ENCODE data around the gene CCNK. TPM values are rescaled to one million over a fixed set of nuclear protein-coding genes. Genes with fewer than 3 reads are reported as not detected.

CCNK gene
- total and polyA plus RNA-seq, 10 of the 15 experiments (the other 5 are each of a cell fraction or from before 2014, with no cell fraction given) = 10.8 to 88.0 (median 22.5) TPM

- TF ChIP-seq RAD21 (IDR thresholded peaks at IDR 0.05; ENCODE audit: insufficient read depth, low read depth, low read length) = no peak
- no peak for TF ChIP-seq NFYA (IDR thresholded peaks at IDR 0.05; ENCODE audit: borderline replicate concordance, low read depth, low read length)
These were observed 29.4 kb downstream of the CCNK start (continued) for GRCh38 chr14:99510556-99511139.

- no TSS peak for BruUV-seq (replicated peaks)
- H3K4me2 ChIP-seq (ENCODE audit: control insufficient read depth, insufficient read depth) = no peak overlapping the region
- ATAC-seq = no peak
- no peak overlapping the region for H3K4me3 ChIP-seq
- H3K27me3 ChIP-seq (replicated peaks in 1 of 2; ENCODE audit: control insufficient read depth in 2 of 2, insufficient read depth in 2 of 2, low read length in 1 of 2) = no peaks in the 10 kb centered on the region
- H4K20me1 ChIP-seq (ENCODE audit: control insufficient read depth, insufficient read depth) = no peaks in the 10 kb centered on the region
- no peaks in the 10 kb centered on the region for H3K79me2 ChIP-seq (ENCODE audit: control insufficient read depth, insufficient read depth, low read length)
- intact Hi-C loops (cut with micrococcal nuclease; ENCODE audit: unreplicated experiment) (no loop called here), in situ Hi-C loops (cut with MboI) (no loop called here)
- 92% methylated on average over 12 of the region's 12 CpGs for WGBS (ENCODE audit: insufficient coverage, insufficient replicate concordance, low lambda C conversion rate, missing lambda C conversion rate)
- no peak for DNase-seq (ENCODE audit: low read depth, low spot score)
- ChIA-PET RAD21 (ENCODE audit: unreplicated experiment) (no interaction called here), POLR2A (no interaction called here), SMC1A (ENCODE audit: uncharacterized antibody, unreplicated experiment) (no interaction called here), CTCF (no interaction called here)
- H3K9me3 ChIP-seq (replicated peaks; ENCODE audit: control insufficient read depth, insufficient read depth, low read length) = no peaks in the 10 kb centered on the region
- no peak overlapping the region for H3K9ac ChIP-seq (ENCODE audit: control insufficient read depth, insufficient read depth, low read length)
- H3K36me3 ChIP-seq (ENCODE audit: control insufficient read depth in 2 of 2, insufficient read depth in 2 of 2, low read length in 1 of 2) = peaks cover 23 to 26% of the 10 kb centered on the region in 2 experiments
- H3K27ac ChIP-seq (ENCODE audit: control insufficient read depth, insufficient read depth) = no peak overlapping the region
- H2AFZ ChIP-seq (ENCODE audit: control insufficient read depth, low read depth, low read length) = no peak overlapping the region
- no peak for FAIRE-seq
- TF ChIP-seq FOS (IDR thresholded peaks at IDR 0.05; ENCODE audit: borderline replicate concordance, extremely low read depth, insufficient read length) (no peak), PKNOX1 (IDR thresholded peaks at IDR 0.05) (no peak), SIN3A (IDR thresholded peaks at IDR 0.05; ENCODE audit: low read depth, low read length) (no peak), HSF1 (IDR thresholded peaks at IDR 0.05; ENCODE audit: low read depth, low read length) (no peak), IKZF2 (IDR thresholded peaks at IDR 0.05) (no peak), HDAC2 (IDR thresholded peaks at IDR 0.05) (no peak), ZNF592 (IDR thresholded peaks at IDR 0.05) (no peak), CREM (IDR thresholded peaks at IDR 0.05; ENCODE audit: low read depth) (no peak), RAD51 (IDR thresholded peaks at IDR 0.05) (no peak), PML (IDR thresholded peaks at IDR 0.05; ENCODE audit: low read length) (no peak)
- no peaks in the 10 kb centered on the region for H3K4me1 ChIP-seq (ENCODE audit: control insufficient read depth, insufficient read depth, low read length)
These were observed 30.4 kb downstream of the CCNK start for GRCh38 chr14:99511421-99512109.

Measured in GM12878 (cell line).